ENCODE data around the gene STOM. TPM values are rescaled to one million over a fixed set of nuclear protein-coding genes. Genes with fewer than 3 reads are reported as not detected.

STOM gene
- total RNA-seq, 1 experiment from 2014 or later, result 32.2 TPM

DNA sequence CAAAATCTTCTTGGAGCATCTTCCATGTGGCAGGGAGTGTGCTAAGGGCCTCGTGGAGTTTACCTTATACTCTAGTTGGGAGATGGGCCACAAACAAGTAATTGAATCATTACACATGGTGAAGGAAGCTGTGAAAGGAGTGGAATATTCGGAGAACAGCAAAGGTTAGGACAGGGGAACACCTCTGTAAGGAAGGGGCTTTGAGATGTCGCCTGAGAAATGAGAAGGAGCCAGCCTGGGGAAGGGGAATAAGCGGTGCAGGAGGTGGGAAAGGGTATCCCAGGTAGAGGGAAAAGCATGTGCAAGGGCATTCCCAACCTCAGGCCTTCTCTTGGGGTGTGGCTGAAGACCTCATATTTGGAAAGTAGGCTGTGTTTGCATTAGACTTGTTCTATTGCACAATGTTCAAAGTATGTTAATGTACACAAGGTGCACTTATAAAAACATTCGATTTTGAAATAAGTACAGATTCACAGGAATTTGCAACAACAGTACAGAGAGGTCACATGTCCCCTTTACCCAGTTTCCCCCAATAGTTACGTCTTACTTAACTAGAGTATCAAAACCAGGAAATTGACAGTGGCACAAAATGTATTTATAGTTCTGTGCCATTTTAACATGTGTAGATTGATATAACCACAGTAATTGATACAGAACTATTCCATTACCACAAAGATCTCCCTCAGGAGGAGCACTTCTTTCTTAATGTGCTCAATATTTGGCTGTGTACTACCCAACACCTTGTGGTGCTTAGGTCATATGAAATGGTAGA is 2.4 kb upstream of the STOM start:
- no peak for DNase-seq (ENCODE audit: low spot score)
- in situ Hi-C loops (cut with HindIII; ENCODE audit: low sequenced_read_pairs), result no loop called here

DNA sequence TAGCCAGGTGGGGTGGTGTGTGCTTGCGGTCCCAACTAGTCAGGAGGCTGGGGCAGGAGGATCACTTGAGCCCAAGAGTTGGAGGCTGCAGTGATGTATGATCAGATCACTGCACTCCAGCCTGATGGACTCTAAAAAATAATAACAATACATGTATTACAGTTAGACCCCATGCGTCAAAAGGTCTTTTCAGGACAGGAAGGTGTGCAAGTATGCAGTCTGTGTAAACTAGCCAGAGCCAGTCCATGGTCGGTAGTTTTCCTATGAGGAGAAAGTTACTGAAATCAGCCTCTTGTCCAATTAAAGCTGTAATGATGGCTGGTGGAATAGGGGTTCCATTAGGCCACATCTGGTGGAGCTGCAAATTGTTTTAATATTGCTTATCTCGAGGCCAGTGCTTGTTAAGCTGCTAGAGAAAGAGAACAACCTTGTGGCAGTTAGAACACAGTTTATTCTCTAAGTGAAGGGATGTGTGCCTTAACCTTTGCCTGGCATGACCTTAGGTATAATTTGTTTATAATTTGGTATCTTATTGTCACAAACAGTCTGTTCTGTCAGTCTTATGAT is 1.5 kb upstream of the STOM start:
- in situ Hi-C loops (cut with HindIII; ENCODE audit: low sequenced_read_pairs), result no loop called here
- DNase-seq (ENCODE audit: low spot score), result no peak

DNA sequence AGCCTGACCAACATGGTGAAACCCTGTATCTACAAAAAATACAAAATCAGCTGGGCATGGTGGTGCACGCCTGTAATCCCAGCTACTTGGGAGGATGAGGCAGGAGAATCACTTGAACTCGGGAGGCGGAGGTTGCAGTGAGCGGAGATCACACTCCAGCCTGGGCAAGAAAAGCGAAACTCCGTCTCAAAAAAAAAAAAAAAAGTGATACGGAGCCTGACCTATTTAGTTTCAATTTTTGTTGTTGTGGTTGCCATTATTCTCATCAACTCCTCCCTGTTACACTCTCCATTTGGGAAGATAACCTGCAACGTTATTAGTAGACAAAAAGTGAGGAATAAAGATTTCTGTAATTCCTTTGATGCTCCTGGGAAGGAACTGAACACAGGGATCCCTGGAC is 1.3 kb downstream of the STOM start:
- in situ Hi-C loops (cut with HindIII; ENCODE audit: low sequenced_read_pairs), result no loop called here
- DNase-seq (ENCODE audit: low spot score), result no peak

DNA sequence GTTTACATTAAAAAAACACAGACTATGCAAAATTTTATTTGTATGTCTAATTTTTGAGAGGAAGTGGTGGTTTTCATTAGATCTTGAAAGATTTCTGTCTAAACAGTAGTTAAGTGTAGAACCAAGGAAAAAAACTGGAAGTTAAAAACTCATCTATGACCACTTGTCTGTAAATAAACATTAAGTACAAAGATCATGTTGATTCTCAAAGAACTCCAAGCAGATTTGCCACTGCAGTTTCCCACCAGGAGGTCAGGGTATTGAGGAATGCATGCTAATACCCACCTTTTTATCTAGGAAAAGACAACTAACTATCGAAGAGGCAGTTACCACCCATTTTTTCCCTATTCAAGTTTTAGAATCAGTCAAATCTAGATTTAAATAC is 1.9 kb downstream of the STOM start:
- DNase-seq (ENCODE audit: low spot score), result no peak
- in situ Hi-C loops (cut with HindIII; ENCODE audit: low sequenced_read_pairs), result no loop called here

DNA sequence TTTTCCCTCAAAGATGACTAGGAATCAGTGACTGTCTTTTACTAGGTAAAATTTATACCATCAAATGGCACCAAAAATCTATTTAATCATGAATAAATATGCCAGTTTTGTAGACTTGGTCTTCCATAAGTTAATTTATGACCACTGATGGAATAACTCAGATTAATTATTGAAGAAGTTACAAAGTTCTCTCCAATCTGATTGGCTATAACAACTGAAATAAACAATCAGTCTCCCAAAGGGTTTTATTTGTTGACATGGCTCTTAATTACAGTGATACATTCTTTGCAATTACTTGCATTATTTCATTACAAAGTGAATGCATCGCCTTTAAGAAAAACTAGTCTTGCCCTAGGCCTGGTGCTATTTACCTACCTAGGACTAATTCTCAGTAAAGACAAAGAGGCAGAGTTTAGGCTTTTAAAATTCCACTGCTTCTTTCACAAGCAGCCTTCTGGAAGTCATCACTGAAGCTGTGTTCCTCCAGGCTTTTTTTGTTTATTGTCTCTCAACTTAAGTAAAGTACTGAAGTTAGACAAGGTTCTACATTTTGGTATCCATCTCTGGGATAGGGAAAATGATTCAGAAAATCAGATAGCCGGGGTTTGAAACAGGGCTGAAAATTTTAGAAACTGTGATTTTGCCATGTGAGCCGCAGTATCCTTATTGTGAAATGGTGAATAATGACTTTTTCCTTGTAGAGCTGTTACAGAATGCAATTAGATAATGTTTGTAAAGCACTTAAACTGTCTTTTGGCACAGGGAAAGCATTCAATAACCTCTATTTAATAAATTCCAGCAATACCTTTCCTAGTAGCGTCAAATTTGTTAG is 2.5 kb downstream of the STOM start:
- in situ Hi-C loops (cut with HindIII; ENCODE audit: low sequenced_read_pairs), result no loop called here
- DNase-seq (ENCODE audit: low spot score), result no peak

DNA sequence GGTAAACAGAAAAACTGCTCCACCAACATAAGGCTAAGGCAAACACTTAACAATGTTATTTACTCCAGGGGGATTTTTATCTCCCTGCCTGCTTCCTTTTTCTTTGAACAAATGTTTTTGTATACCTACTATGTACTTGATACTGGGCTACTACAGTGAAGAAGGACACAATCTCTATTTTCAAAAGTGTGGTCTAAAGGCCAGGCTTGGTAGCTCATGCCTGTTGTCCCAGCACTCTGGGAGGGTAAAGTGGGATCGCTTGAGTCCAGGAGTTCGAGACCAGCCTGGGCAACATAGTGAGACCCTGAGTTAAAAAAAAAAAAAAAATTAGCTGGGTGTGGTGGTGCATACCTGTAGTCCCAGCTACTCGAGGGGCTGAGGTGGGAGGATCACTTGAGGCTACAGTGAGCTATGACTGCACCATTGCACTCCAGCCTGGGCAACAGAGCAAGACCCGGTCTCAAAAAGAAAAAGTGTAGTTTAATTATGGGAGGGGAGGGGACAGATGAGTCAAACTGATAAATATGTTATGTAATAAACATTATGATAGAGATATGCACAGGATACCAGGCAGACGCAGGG is 3.3 kb downstream of the STOM start:
- in situ Hi-C loops (cut with HindIII; ENCODE audit: low sequenced_read_pairs), result no loop called here
- no peak for DNase-seq (ENCODE audit: low spot score)

DNA sequence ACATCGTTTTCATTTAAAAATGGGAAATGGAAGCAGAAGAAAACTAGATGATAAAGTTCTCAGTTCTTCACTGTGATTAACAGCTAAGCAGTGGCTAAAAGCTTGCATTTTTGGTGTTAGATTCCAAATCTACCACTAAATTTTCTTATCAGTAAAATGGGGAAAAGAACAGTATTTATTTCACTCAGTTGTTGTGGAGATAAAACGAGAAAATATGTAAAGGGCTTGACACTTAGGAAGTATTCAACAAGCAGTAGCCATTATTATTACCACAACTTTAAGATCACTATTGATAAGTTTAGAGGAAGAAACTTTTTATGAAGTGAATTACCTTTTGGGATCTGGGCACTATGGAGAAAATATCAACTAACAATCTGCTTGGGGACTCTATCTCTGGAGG is 4.5 kb downstream of the STOM start:
- no peak for DNase-seq (ENCODE audit: low spot score)
- in situ Hi-C loops (cut with HindIII; ENCODE audit: low sequenced_read_pairs), result no loop called here

DNA sequence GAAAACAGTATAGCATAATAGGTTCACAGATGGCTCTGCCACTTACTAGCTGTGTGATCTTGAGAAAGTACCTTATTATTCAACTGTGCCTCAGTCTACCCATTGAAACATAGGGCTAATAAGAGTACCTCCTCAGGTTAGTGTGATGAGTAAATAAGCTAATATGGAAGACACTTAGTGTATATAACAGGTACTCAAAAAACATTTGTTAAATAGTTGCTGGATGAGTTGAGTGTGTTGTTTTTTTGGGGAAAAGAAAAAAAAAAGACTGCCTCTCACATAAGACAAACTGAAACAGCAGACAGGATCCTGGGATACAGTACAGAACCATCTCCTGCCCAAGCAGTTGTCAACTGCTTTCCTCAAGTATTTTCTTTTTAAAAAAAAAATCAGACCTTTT is 5.2 kb downstream of the STOM start:
- DNase-seq (ENCODE audit: low spot score), result no peak
- in situ Hi-C loops (cut with HindIII; ENCODE audit: low sequenced_read_pairs), result no loop called here

DNA sequence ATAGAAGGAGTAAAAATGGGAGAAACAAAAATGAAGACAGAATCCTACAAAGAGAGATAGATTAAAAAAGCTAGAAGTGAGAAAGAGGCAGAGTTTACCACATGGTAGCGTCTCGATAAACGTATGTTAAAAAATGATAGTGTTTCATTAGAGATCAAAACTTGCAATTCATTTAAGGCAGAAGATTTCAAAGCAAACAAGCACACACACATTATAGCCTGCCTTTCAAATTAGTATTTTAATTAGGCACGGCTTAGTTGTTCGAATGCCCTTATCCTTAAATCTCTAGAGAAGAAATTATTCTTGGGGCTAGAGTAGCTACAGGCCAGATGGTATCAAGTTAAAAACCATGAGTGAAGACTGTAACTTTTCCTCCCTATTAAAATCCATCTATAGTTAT is 6.0 kb downstream of the STOM start:
- in situ Hi-C loops (cut with HindIII; ENCODE audit: low sequenced_read_pairs), result no loop called here
- DNase-seq (ENCODE audit: low spot score), result no peak

DNA sequence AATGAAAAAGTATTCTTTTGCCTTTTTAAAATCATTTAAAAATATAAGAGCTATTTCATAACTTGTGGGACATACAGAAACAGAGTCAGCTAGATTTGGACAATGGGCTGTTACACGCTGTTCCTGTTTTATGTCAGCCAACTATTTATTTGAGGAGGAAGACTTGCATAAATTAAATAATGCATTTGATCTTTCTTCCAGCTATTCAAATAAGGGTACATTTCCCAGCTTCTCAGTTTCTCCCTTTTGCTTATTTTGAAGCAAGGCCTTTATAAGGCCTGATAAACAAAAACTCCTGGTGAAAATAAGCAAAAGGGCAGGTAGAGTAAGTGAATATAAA is 6.5 kb downstream of the STOM start:
- no peak for DNase-seq (ENCODE audit: low spot score)
- in situ Hi-C loops (cut with HindIII; ENCODE audit: low sequenced_read_pairs), result no loop called here

DNA sequence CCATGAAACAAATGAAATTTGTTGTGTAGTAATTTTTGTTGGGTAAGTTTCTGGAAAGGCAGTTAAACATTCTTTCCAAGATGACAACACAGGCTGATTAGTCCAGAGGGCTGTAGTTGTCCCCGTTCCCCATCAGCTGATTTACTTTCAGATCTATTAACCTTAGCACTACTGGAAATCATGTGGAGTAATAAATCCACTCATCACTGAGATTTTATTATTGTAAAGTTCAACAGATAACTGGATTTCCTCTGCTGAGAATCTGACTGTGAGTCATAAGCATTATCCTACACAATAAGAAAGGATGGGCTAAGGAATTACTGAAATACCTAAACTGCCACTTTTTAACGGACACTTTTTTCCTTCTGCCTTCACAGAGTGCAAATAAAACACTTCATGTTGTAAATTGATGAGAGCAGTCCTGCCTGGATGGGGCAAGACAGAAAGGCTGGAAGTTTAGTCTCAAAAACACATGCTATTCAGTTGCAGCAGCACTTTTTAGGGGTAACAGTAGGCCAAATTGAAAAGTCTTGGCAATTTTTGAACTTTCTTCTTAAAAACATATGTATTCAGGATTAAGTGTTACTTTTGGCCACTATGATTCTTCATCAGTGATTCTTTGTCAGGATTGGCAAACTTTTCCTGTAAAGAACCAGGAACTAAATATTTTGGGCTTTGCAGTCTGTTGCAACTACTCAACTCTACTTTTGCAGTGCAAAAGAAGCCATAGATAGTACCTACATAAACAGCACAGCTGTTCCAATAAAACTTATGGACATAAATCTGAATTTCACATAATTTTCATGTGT is 7.0 kb downstream of the STOM start:
- DNase-seq (ENCODE audit: low spot score), result no peak
- in situ Hi-C loops (cut with HindIII; ENCODE audit: low sequenced_read_pairs), result no loop called here

DNA sequence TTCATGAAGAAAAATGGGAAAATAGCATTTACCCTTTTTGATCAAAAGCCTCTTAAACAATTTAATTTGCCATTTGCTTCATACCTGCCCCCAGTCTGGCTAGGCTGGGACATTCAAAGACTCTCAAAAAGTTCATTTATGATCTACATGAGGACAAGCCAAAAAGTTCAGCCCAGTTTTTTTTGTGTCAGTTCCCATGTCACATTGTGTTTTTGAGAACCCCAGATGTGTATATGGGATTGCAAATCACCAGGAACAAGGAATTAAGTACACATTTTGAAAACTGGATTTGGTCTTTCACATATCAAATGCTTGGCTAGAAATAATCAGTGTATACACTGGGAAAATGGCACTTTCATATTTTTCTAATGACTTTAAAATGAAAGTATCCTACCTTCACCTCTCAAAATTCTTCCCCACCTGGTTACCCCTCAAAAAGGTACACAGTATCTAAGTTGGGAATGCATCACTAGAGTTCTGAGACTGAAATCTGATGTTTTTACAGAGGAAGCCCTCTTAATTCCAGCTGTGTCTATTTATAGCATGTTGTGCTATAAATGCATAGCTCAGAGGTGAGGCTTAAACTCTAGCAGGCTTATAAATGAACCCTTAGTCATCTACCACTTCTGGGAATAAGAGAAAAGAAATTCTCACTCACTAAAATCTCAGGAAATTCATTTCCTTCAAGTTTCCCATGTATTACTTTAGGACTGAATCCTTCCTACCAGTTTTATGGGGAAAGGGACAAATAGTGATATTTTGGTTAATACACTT is 9.3 kb downstream of the STOM start:
- in situ Hi-C loops (cut with HindIII; ENCODE audit: low sequenced_read_pairs), result no loop called here
- DNase-seq (ENCODE audit: low spot score), result no peak

DNA sequence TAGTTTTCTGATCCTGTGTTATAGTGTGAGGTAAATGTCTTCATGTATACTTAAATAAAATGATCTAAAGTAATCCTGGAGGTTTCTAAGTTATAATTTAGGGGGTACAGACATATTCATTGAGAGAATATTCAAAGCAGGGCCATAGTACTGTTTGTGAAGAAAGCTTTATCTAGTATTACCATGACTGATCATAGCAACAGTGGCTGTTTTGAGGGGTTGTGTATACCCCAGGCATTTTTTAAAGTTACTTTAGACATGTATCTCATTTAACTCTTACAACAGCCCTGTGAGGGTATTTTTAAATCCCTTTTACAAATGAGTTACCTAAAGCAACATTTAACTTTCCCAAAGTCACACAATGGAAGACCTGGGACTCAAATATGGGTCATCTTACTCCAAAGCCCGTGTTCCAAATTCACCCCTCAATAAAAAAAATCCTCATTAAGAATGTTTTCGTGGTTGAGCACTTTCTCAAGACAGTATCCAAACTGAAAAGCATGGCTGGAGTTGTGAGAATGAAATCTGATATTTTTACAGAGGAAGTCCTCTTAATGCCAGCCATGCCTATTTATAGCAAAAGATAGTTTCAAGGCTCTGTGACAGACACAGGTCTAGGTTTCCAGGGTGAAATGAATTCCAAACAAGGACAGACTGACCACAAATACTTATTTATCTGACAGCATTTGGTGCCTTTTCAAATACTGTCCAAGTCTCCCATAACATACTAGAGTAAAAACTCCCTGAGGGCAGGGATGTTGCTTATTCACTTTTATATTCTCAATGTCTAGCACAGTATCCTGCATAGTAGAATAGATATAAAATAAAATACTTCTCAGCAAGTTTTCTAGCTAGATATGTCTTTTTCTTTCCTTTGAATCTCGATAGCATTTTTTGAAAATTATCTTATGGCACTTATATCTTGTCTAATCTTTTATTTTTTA is 10.4 kb downstream of the STOM start:
- in situ Hi-C loops (cut with HindIII; ENCODE audit: low sequenced_read_pairs), result no loop called here
- DNase-seq (ENCODE audit: low spot score), result no peak

DNA sequence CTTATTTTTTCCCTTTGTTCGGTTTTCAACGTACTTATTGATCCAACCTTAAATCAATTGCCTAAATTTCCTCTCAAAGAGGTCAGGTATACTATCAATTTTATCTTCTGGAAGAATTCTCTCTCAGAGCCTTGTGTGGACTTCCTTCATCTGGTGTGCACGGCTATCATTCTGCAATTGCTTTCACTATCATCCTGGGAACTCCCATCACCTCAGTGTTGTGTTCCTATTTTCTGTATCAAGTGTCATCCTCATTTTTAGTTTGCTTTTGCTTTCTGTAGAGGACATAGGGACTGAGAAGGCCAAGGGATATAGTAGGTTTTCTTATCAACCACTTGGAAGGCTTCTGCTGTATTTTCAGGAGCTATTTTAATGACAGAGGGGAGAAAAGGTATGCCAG is 11.3 kb downstream of the STOM start:
- in situ Hi-C loops (cut with HindIII; ENCODE audit: low sequenced_read_pairs), result no loop called here
- DNase-seq (ENCODE audit: low spot score), result no peak

DNA sequence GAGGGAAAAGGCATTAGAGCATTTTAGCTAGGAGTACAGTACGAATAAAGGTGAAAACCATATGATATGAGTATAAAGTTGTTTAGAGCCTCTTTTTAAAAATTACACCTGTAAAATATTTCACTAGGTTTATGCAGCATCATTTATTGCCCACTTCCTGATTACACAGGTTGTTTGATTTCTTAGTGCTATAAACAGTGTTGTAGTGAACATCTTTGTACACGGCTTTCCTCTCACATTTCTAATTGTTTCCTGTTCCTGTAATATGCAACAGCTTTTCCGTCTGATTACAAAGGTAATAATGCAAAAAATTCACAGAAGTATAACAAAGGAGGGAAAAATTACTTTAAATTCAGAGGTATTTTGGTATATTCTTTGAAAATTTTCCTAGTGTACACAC is 13.0 kb downstream of the STOM start:
- in situ Hi-C loops (cut with HindIII; ENCODE audit: low sequenced_read_pairs), result no loop called here
- no peak for DNase-seq (ENCODE audit: low spot score)

DNA sequence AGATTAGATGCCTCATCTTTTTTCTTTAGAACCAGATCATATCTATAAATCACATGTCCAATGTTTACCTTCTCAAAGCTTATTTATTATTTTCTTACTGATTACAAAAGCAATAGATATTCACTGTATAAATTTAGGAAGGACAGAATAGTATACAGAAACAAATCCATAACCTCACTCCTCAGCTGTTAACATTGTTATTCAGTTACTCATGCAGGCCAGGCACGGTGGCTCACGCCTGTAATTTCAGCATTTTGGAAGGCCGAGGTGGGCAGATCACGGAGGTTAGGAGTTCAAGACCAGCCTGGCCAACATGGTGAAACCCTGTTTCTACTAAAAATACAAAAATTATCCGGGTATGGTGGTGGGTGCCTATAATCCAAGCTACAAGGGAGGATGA is 15.3 kb downstream of the STOM start:
- DNase-seq (ENCODE audit: low spot score), result no peak
- in situ Hi-C loops (cut with HindIII; ENCODE audit: low sequenced_read_pairs), result no loop called here

DNA sequence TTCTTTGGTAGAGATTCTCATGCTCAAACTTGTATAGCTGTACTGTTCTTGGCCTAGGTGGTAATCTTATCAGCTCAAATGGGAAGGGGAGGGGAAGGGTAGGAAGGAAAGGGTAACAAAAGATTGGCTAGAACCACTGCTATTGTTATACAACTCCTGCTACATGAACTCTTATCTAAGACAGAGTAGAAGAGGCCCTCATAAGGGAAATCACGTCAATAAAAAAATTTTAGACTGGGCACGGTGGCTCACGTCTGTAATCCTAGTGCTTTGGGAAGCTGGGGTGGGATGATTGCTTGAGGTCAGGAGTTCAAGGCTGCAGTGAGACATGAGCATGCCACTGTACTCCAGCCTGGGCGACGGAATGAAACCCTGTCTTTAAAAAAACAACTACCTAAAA is 15.9 kb downstream of the STOM start:
- in situ Hi-C loops (cut with HindIII; ENCODE audit: low sequenced_read_pairs), result no loop called here
- no peak for DNase-seq (ENCODE audit: low spot score)

Data from G401 (cell line).